ENCODE results near the gene ADAT3.
A peak's percentile ranks its signal among the peaks of the same experiment; 100 is the strongest.
"Not testable (repeated sequence)": the region's sequence is repeated elsewhere in the genome, so short reads cannot be mapped to it uniquely, and the experiment has no call there.

The ADAT3 gene

GRCh38 chr19:1867349-1867724, 37.9 kb upstream of the ADAT3 start:
- DNase-seq = no peak

DNA sequence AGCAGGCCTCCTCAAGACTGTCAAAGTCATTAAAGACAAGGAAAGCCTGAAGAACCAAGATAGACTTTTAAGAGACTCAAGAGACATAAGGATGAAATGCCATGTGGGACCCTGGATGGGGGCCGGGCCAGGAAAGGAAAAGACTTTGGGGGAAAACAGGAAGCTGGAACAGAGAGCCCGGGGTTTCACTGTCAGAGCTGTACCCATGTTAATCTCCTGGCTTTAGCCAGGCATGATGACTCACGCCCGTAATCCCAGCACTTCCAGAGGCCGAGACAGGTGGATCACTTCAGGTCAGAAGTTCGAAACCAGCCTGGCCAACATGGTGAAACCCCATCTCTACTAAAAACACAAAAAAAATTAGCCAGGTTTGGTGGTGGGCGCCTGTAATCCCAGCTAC, 36.2 kb upstream of the ADAT3 start:
- DNase-seq = no peak

DNA sequence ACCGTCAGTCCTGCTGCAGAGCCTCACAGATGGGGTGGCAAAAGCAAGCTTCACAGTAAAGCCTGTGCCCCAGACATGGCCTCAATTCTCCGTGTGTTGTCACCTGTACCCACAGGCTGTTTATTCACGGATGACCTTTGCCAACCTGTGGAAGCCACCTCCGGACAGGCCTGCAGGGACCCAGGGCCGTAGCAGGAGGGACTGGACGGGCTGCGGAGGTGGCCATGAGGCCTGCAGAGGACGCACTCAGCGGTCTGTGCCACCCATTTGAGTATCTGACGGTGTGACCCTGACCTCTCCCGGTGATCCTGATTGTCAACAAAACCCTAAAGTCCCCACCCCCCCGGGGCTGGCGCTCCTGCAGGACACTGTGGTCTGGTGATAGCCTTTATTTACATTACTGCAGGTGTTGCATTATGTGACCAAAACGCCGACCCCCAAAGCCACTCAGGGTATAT, 34.0 kb upstream of the ADAT3 start:
- DNase-seq = no peak

GRCh38 chr19:1871630-1872029, 33.6 kb upstream of the ADAT3 start:
- DNase-seq = no peak

- DNase-seq = no peak
Measured at GRCh38 chr19:1872807-1873523, 32.2 kb upstream of the ADAT3 start.

GRCh38 chr19:1873524-1874473, 31.4 kb upstream of the ADAT3 start:
- DNase-seq = no peak

DNA sequence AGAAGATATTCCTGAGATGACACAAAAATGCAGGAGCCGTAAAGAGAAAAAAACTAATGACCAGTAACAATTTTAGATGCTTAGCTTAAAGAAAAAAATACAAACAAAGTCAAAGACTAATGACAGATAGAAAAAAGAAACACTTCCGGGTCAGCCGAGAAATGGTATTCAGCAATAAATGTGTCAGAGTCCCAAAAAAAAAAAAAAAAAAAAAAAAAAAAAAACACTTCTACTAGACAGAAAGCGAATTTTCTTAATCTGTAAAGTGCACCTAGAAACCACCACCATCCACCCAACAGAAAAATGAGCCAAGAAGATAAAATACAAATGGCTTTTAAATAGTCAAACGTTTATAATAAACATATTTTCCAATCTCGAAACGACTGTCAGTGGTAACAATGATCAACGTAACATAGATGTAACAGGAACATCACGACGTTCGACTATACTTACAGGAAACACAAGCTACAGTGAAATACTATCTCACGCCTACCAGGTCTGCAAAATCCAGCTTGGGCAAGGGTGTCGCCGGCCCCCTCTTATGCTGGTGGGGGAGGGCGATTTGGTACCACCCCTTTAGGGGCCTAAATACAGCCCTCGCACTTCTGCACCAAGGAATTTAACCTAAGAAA, 30.5 kb upstream of the ADAT3 start:
- DNase-seq = peak; percentile 46

GRCh38 chr19:1875265-1875645, 29.9 kb upstream of the ADAT3 start:
- DNase-seq = not testable (repeated sequence)

DNA sequence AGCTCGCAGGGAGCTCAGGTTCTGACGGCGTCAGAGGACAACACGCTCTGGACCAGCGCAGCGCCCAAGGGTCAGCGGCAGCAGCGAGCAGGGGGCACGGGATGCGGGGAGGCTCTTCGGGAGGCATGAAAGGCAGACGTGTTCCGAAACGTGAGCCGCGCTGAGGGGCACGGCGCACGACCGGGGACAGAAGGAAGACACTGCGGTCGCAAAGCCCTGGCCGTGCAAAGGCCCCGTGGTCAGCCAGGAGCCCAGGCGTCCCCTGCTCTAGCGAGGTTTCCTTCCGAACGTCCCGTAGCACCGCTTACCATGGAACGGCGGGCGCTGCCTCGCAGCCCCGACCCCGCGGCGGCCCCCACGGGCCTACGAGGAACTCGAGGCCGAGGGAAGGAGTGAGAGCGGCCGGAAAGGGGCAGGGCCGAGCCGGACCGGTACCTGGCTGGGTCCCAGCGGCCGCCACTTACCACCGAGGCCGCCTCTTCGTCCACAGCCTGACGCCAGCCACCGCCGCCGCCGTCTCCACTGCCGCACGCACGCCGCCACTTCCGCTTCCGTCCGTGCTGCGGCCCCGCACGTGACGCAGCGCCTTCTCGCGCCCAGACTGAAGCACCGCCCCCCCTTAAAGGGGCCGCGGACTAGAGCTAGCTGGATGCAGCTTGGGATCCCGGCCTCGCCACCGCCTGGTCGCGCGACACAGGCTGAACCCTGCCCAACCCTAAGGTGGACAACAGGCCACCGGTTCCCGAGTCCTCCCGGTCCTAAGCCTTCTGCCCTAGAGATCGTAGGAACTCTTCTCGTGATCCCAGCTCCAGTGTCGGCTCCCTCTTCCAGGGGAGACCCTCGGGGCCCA, 29.3 kb upstream of the ADAT3 start:
- peak; percentile 91 for DNase-seq

GRCh38 chr19:1876496-1877279, 28.5 kb upstream of the ADAT3 start:
- not testable (repeated sequence) for DNase-seq

DNA sequence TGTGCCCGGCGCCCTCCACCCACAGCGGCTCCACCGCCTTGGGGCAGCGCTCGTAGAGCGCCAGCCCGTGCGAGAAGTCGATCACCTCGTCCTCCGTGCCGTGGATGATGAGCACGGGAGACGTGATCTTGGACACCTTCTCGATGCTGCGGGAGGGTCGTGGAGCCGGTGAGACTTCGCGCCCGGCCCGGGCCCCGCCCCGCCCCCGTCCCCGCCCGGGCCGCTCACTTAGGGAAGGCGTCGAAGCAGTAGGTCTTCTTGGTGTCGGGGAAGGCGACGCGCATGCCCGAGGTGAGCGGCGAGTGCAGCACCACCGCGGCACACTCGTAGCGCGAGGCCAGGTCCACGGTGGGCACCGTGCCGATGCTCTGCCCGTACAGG, 27.9 kb upstream of the ADAT3 start:
- DNase-seq = not testable (repeated sequence)

DNA sequence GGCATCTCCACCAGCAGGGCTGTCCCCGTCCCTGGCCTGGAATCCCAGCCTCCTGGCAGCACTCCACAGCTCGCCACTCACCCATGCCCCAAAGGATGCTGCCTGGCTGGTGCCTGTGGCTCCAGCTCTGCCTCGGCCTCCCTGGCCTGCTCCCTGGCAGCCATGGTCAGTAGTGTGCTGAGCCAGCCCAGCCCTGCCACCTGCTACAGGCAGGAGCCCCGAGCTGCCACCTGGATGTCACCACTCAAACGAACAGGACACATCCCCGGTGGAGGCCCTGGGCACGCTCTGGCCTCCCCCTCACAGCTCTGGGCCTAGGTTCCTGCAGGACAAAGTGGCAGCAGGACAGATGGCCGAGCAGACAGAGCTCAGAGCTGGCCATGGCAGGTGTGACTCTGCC, 26.6 kb upstream of the ADAT3 start:
- DNase-seq = not testable (repeated sequence)

DNA sequence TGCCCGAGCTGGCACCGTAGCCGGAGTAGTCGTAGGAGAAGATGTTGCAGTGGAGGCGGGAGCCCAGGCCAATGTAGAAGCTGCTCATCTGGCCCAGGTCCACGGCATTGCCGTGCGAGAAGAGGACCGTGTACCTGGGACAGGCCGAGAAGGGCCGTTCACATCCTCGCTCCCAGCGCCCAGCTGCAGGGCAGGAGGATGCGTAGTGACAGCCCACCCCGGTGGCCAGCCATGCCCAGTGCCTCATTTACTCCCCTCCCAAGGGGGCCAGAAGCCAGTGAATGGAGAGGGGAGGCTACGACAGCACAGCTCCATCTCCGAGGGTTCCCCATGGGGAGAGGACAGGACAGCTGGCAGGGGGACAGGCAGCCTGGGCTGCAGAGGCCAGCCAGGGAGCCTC, 25.2 kb upstream of the ADAT3 start:
- DNase-seq = not testable (repeated sequence)

- no peak for DNase-seq
Measured at GRCh38 chr19:1880611-1881392, 24.4 kb upstream of the ADAT3 start.

DNA sequence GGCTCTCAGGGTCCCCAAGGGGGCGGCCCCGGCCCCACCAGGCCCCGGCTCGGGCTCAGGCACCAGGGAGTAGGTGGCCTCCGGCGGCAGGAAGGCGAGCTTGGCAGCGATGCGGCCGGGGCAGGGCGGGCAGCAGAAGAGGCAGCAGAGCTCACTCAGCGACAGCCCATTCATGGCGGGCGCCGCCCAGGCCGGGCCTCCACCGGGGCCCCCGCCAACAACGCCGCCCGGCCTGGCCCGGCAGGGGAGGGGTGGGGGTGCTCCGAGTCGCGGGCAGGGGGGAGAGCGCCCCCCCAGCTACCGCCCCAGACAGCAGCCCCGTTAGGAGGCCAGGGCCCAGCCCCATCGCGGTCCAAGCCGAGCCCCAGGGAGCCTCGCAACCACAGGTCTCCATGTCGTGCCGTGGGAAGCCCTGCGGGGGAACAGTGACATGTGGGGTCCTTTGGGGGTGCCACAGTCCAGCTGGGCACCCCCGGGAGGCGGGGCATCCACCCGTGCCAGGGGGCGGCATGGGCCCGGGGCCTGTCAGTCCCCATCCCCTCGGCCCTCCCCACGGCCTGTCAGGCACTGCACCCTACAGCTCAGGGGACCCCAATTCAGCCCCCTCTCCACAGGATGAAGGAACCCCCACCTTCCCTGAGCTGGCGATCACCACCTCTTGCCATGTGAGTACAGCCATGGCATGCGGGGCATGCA, 23.7 kb upstream of the ADAT3 start:
- DNase-seq = not testable (repeated sequence)

- DNase-seq = peak; percentile 79
Measured at GRCh38 chr19:1882089-1882785, 23.0 kb upstream of the ADAT3 start.

- DNase-seq = no peak
Measured at GRCh38 chr19:1882786-1883692, 22.2 kb upstream of the ADAT3 start.

GRCh38 chr19:1883784-1884183, 21.4 kb upstream of the ADAT3 start:
- DNase-seq = no peak
